NCI-H82 treated with DMSO at 0.1 percent for 48 hours (cell line): ENCODE measurements around the gene METTL2B.
A peak's percentile ranks its signal among the peaks of the same experiment; 100 is the strongest.
"Not testable (repeated sequence)": the region's sequence is repeated elsewhere in the genome, so short reads cannot be mapped to it uniquely, and the experiment has no call there.

Experiments
- DNase-seq: peaks from one replicate; lab custom pipeline; 2025; ENCODE audit not compliant: unreplicated experiment; lab: John Stamatoyannopoulos, UW

The METTL2B gene

GRCh38 chr7:128523932-128524524 lies 47.5 kb downstream of the METTL2B start:
- not testable (repeated sequence) for DNase-seq

DNA sequence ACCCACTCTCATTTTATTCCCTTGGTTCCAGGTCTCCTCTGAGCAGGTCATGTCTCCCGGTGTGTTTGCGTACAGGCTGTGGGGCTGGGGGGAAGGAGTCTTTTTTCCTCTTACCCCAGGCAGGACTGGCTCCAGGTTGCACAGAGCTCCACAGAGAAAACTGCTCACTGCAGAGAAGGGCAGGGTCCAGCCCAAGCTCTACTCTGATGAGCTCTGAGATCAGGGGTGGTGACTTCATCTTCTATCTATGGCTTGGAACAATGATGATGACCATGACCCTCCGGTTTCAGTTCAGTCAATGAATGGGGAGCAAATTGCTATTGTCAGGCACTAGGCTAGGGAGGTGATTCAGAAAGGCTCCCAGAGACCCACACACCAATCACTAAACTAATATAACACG lies 49.0 kb downstream of the METTL2B start:
- DNase-seq = not testable (repeated sequence)

DNA sequence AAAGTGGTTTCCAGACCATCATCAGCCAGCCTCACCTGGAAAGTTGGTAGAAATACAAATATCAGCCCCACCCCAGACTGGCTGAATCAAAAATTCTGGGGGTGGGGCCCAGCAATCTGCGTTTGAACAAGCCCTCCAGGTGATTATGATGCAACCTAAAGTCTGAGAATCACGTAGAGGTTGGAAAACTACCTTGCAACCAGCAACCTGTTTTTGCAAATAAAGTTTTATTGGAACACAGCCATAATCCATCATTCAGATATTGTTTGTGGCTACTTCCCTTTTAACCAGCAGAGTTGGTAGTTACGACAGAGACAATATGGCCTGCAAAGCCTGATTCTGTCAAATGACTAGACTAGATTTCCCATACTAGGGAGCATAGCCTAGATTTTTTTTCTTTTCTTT lies 49.5 kb downstream of the METTL2B start:
- DNase-seq = not testable (repeated sequence)

DNA sequence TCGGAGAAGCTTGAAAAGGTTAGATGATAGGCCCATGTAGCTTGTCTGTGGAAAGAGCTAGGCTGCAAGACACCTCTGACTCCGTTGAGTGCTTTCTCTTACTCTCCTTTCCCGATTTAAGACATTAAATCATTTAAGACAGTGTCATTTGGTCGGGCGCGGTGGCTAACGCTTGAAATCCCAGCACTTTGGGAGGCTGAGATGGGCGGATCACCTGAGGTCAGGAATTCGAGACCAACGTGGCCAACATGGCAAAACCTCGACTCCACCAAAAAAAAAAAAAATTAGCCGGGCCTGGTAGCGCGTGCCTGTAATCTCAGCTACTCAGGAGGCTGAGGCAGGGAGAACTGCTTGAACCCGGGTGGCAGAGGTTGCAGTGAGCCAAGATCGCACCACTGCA lies 52.6 kb downstream of the METTL2B start:
- DNase-seq = not testable (repeated sequence)

GRCh38 chr7:128530121-128530854 lies 53.7 kb downstream of the METTL2B start:
- not testable (repeated sequence) for DNase-seq

- DNase-seq = no peak
These were observed 54.2 kb downstream of the METTL2B start for GRCh38 chr7:128530855-128531104.

DNA sequence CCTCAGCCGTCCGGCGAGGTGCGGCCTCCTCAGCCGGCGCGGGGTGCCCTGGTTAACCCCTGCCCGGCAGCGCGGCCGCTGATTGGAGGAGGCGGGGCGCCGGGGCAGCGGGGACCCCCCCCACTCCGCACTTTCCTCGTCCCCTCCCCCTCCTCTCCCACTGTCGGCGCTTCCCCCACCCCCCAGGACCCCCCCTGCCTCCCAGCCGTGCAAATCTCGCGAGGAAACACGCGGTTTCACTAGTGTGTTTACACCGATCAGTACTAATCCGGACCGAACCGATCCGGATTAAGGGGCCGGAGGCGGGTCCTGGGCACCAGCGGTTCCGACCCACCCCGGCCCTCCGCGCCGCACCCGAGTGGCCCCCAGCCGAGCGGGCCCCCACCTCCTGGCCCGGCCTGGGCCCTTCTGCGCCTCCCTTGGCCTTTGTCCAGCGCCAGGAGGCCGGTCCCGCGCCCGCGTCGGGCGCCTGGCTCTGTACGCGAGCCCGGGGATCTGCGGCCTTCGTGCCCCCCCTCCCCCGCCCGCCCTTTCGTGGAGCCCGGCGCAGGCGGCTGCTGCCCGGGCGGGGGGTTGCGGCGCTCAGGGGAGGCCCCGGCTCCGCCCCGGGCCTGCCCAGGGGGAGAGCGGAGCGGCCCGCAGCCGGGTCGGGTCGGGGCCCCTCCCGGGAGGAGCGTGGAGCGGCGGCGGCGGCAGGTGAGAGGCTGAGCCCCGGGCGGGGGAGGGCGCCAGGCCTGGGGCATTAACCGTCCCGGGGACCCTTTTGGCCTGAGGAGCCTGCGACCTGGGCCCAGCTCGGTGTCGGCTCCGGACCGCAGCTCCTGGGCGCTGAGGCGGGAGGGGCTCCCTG lies 54.8 kb downstream of the METTL2B start:
- peak; percentile 49 for DNase-seq

DNA sequence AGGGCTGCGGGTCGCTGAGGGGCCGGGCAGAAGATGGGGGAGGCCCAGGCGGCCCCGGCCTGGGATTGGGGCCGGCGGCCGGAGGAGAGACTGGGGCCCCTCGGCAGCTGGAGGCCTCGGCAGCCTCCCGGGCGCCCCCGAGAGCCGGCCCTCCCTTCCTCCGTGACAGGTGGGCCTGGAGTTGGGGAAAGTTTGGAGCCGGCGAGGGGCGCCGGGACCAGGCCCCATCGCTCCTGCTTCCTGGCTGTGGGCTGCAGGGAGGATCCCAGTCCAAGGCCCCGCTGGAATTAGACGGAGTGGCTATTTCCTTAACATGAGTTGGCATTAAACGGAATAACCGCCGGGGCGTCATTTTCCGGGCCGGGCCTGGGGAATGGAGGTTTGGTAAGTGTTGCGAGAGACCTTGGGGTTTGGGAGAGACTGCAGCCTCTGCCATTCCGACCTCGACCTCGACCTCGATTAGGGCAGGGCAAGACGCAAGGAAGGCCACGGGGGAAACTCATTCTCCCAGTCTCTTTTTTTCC lies 55.5 kb downstream of the METTL2B start:
- DNase-seq = not testable (repeated sequence)

GRCh38 chr7:128532956-128533355 lies 56.4 kb downstream of the METTL2B start:
- DNase-seq = not testable (repeated sequence)

DNA sequence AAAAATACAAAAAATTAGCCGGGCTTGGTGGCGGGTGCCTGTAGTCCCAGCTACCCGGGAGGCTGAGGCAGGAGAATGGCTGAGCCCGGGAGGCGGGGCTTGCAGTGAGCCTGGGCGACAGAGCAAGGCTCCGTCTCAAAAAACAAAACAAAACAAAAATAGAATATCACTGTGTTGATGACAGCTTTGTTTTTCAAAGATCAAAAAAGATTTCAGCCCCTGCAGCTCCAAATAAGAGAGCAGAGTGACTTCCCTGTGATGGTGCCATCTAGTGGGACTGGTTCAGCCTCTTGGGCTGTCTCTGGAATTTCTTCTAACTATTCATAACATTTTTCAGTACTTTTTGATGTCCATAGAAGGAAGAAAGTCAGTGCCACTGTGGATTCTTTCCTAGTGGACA lies 60.9 kb downstream of the METTL2B start:
- not testable (repeated sequence) for DNase-seq

DNA sequence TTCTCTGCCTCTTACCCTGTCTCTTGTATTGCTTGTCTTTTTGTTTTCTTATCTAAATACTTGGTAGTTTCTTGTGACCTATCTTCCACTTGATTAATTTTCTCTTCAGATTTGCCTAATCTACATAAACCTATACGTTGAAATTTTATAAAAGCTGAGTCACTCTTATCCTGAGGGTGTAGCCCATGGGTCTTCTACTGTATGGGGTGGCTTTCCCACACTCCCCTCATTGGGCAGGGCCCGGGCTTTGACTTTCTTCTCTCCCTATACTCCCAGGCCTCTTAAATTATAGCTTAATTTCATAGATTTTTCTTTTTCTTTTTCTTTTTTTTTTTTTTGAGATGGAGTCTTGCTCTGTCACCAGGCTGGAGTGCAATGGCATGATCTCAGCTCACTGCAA lies 66.0 kb downstream of the METTL2B start:
- DNase-seq = not testable (repeated sequence)

DNA sequence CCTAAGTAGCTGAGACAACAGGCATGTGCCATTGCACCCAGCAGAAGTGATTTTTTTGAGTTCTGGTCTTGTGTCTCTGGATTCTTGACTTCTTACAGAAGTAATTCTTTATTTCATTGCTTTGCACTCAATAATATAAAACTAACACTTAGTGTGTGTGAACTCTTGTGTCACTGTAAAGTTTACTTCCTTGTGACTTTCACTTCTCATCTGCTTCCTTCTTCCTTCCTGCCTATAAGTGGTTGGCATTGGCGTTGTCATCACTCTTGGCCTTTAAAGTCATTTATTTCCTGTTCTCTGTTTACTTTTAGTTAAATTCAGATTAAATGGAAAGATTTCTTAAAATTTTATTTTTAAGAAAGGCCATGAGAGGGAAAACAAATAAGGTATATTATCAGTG lies 66.8 kb downstream of the METTL2B start:
- DNase-seq = not testable (repeated sequence)

DNA sequence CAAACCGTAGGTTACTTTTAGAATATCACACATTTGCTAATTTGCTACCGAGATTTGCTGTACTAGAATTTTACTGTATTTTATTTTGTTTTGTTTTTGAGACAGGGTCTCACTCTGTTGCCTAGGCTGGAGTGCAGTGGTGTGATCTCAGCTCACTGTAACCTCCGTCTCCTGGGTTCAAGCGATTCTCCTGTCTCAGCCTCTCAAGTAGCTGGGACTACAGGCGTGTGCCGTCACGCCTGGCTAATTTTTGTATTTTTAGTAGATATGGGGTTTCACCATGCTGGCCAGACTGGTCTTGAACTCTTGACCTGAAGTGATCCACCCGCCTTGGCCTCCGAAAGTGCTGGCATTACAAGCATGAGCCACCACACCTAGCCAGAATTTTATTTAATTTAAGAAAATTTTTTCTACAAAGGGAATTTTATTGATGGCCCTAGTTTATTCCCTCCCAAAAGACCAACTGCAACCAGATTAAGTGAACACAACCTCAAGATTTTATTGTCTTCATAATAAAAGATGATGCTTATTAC lies 69.8 kb downstream of the METTL2B start:
- not testable (repeated sequence) for DNase-seq

GRCh38 chr7:128550920-128551319 lies 74.4 kb downstream of the METTL2B start:
- no peak for DNase-seq

DNA sequence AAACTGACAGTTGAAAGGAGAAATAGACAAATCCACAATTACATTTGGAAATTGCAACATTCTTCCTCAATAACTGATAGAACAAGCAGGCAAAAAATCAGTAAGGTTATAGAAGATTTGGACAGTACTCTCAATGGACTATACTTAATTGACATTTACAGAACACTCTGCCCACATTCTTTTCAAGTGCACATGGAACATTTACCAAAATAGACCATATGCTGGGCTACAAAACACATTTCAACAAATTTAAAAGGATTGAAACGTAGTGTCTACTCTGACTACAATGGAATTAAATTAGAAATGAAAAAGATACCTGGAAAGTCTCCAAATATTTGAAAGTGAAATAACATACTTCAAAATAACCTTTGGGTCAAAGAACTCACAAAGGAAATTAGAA lies 77.8 kb downstream of the METTL2B start:
- DNase-seq = not testable (repeated sequence)
